Stimulated activated naive B cell treated with anti-CD40 and anti-IgM and Interleukin-4, amounts not matched to agents 10 μg/mL and 1 μg/mL and 100 μg/mL, for 72 hours (primary cell): ENCODE data around the gene ITGB3.

Source experiments
- ATAC-seq, 2 donors: fragments of 150-1000 bp; cut with Tn5 transposase; replicated peaks; 2 replicates each; pipeline ENCODE4 v1.10.0; 2021; ENCODE audit warnings: moderate library complexity in 1 of 2
- DNase-seq: peaks from one replicate; pipeline ENCODE4 v3.0.0; 2021
- H3K27ac Mint-ChIP-seq: one replicate; pipeline ENCODE4 v1.8.0; 2022; ENCODE audit warnings: mild to moderate bottlenecking, mixed read lengths
- H3K27me3 Mint-ChIP-seq, 2 donors: one replicate each; pipeline ENCODE4 v1.8.0; 2022; ENCODE audit warnings: mixed read lengths in 2 of 2
- H3K36me3 Mint-ChIP-seq, 2 donors: one replicate each; pipeline ENCODE4 v1.8.0; 2022; ENCODE audit warnings: mixed read lengths in 2 of 2, mild to moderate bottlenecking in 1 of 2
- H3K4me1 Mint-ChIP-seq, 2 donors: one replicate each; pipeline ENCODE4 v1.8.0; 2022; ENCODE audit warnings: mixed read lengths in 2 of 2, mild to moderate bottlenecking in 1 of 2
- H3K4me3 Mint-ChIP-seq, 2 donors: one replicate each; pipeline ENCODE4 v1.8.0; 2022; ENCODE audit warnings: mild to moderate bottlenecking in 2 of 2, mixed read lengths in 2 of 2, moderate library complexity in 1 of 2
- H3K9me3 Mint-ChIP-seq, 2 donors: one replicate each; pipeline ENCODE4 v1.8.0; 2022; ENCODE audit warnings: mixed read lengths in 2 of 2, mild to moderate bottlenecking in 1 of 2

Gene ITGB3

DNA sequence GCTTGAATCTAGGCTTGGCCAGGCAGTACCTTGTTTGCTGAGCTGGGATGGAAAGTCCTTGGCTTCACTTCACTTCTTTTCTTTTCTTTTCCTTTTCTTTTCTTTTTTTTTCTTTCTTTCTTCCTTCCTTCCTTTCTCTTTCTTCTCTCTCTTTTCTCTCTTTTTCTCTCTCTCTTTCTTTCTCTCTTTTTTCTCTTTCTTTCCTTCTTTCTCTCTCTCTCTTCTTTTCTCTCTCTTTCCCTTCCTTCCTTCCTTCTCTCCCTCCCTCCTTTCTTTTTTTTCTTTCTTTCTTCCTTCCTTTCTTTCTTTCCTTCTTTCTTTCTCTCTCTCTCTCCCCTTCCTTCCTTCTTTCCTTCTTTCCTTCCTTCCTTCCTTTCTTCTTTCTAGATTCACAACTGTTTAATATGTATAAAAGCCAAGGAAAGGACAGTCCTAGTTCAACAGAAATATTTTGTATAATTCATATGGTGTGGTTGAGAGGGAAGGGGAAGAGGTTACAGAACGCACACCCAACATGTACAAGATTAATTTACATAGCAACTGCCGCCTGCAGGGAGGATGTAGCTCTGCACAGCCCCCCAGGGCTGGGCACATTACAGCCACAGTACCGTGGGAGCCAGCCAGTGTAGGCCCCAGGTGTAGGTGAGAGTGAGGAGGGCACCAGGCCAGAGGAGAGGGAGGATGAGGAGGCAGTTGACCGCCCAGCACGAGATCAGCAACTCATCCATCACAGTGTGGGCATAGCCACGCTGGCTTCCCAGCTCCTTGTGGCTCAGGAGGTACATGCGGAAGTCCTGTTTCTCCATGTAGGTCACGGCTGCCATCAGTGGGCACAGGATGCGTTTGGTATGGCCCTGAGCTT, 9.7 kb upstream of the ITGB3 start:
- Mint-ChIP-seq H3K27me3 (no peaks in the 10 kb centered on the region), H3K36me3 (peaks cover 0 to 3% of the 10 kb centered on the region in 2 donors), H3K27ac (no peak overlapping the region), H3K4me3 (no peak overlapping the region), H3K9me3 (no peaks in the 10 kb centered on the region), H3K4me1 (peaks cover 26 to 32% of the 10 kb centered on the region in 2 donors)
- ATAC-seq (peak in 1 of 2 donors; percentile 36), DNase-seq (no peak)

DNA sequence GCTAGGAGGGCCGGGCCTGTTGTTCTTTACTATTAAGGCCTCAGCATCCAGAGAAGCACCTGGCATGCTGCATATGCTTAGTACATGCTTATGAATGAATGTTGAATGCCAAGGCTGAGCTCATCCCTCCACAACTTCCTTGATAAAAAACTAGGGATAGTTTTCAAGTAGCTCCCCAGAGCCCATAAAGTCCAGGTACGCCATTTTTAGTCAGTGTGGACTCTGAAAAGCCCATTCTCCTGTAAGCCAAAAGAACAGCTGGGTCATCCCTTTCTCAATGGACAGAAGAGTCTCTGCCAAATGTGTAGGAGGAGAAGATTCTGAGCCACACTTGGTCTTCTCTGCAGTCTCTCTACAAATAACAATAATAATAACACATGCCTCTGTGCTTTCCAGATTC, 8.9 kb upstream of the ITGB3 start:
- Mint-ChIP-seq H3K9me3 (no peaks in the 10 kb centered on the region), H3K4me1 (peaks cover 22 to 27% of the 10 kb centered on the region in 2 donors), H3K27ac (no peak overlapping the region), H3K4me3 (no peak overlapping the region), H3K27me3 (no peaks in the 10 kb centered on the region), H3K36me3 (peaks cover 0 to 1% of the 10 kb centered on the region in 2 donors)
- ATAC-seq, result no peak
- no peak for DNase-seq

DNA sequence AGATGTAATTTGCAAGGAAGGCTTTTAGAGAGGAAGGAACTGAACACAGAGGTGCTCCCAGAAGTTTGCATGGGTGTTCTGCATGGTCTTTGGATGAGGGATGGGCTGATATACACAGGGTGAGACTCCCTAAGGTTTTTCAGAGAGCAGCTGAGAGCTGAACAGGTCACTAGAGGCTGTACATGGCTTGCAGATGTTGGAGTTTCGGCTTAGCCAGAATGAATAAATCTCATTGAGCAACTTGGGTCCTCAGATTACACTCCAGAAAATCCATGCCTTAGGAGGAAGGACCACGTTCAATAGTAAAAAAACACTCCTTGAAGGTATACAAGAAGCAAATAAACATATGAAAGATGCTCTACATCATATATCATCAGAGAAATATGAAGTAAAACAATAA, 7.5 kb upstream of the ITGB3 start:
- peaks cover 9 to 13% of the 10 kb centered on the region in 2 donors for H3K4me1 Mint-ChIP-seq
- H3K27ac Mint-ChIP-seq, result no peak overlapping the region
- ATAC-seq, result no peak

DNA sequence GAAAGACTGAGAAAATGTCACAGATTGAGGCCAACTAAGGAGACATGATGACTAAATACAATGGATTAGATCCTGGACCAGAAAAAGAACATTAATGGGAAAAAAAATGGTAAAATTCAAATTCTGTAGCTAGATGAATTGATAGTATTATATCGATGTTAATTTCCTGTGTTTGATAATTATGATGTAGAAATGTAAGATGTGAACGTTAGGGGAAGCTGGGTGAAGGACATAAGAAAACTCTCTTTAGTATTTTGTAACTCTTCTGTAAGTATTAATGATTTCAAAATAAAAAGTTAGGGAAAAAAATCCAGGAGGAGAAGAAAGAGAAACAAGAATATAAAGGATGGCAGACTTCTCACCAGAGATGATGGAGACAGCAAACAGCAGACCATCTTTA, 2.8 kb upstream of the ITGB3 start:
- H3K4me1 Mint-ChIP-seq, result peaks cover 16 to 23% of the 10 kb centered on the region in 2 donors
- H3K36me3 Mint-ChIP-seq, result peaks cover 0 to 3% of the 10 kb centered on the region in 2 donors
- H3K27ac Mint-ChIP-seq, result no peak overlapping the region
- ATAC-seq, result no peak
- no peak overlapping the region for H3K4me3 Mint-ChIP-seq
- peaks cover 0 to 4% of the 10 kb centered on the region in 2 donors for H3K27me3 Mint-ChIP-seq
- no peaks in the 10 kb centered on the region for H3K9me3 Mint-ChIP-seq
- no peak for DNase-seq

More for the DNA sequence above, 7.5 kb upstream of the ITGB3 start:
- Mint-ChIP-seq H3K4me3 (no peak overlapping the region), H3K27me3 (no peaks in the 10 kb centered on the region), H3K36me3 (no peaks in the 10 kb centered on the region), H3K9me3 (no peaks in the 10 kb centered on the region)
- DNase-seq, result no peak

DNA sequence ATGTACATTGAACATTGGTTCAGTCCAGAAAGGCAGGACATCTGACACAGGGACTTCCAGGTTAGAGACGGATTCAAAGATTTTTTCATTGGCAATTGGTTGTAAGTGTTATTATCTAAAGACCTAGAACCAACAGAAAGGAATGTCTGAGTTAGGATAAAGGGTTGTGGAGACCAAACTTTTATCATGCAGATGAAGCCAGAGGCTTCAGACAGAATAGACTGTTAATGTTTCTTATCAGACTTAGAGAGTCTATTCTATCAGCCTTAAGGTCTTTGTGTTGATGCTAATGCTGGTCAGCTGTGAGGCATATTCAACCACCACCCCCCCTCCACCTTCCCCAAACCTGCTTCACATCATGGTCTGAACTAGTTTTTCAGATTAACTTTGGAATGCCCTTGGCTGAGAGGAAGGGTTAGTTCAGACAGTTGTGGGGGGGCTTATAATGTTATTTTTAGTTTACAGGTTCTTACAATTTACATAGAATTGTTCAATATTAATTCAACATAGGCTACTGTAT, 2.1 kb upstream of the ITGB3 start:
- ATAC-seq, result no peak
- H3K9me3 Mint-ChIP-seq, result no peaks in the 10 kb centered on the region

DNA sequence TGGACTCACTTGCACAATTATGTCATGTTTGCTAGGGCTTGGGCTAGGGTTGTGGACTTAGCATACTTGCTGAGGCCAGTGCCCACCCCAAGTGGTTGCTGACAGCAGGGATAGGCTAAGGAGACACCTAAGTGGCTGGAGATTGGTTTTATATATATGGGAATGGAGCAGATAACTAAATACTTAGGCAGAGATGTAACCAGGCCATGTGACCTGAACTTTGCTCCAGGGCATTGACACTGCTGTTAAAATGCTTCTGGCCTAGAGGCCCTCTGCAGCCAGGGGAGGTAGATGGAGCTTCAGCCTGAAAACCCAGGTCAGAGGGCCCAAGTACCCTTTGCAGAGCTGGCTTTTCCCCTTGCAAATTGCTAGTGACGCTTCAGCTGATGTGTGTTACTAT, 1.4 kb upstream of the ITGB3 start:
- peaks cover 0 to 4% of the 10 kb centered on the region in 2 donors for H3K27me3 Mint-ChIP-seq
- H3K4me3 Mint-ChIP-seq, result peak overlapping the region; percentile 21 to 63
- ATAC-seq, result no peak
- H3K36me3 Mint-ChIP-seq, result peaks cover 0 to 8% of the 10 kb centered on the region in 2 donors
- no peak overlapping the region for H3K27ac Mint-ChIP-seq
- peaks cover 23 to 34% of the 10 kb centered on the region in 2 donors for H3K4me1 Mint-ChIP-seq
- no peaks in the 10 kb centered on the region for H3K9me3 Mint-ChIP-seq
- DNase-seq, result no peak

More for the DNA sequence above, 2.1 kb upstream of the ITGB3 start:
- Mint-ChIP-seq H3K27ac (no peak overlapping the region), H3K27me3 (peaks cover 0 to 4% of the 10 kb centered on the region in 2 donors), H3K4me3 (no peak overlapping the region), H3K4me1 (peaks cover 18 to 27% of the 10 kb centered on the region in 2 donors), H3K36me3 (peaks cover 0 to 3% of the 10 kb centered on the region in 2 donors)
- no peak for DNase-seq

DNA sequence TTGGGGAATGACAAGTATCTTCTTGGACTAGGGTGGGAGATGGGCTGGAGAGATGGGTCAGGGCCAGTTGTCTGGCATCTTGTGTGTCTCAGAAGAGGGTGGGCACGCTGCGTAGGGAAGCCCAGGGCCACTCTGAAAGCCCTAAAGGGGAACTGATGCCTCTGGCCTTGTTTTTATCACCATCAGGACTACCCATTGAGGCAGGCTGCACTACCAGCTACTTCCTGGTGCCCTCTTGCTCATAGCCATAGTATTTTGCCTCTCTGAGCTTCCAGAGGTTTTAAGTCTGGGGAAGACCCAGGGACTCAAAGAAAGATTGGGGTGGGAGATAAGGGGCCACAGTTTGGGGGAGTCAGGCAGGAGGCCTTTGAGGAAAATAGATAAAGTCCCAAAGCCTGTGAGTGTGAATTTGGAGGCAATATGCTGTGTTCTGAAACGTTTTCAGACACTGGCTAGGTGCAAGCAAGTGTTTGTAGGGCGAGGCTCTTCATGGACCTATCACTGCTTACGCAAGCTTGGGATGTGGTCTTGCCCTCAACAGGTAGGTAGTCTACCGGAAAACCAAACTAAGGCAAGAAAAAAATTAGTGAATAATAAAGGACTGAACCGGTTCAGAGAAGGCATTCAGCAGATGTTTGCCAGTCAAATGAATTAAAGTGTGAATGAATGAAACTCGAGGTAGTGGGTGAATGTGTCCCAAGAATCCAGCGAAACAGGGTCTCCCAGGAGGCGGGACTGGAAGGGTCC, 688 bp upstream of the ITGB3 start:
- H3K27ac Mint-ChIP-seq, result peak overlapping the region; percentile 76
- peaks cover 4 to 13% of the 10 kb centered on the region in 2 donors for H3K36me3 Mint-ChIP-seq
- DNase-seq, result no peak
- H3K4me1 Mint-ChIP-seq, result peaks cover 30 to 41% of the 10 kb centered on the region in 2 donors
- H3K27me3 Mint-ChIP-seq, result peaks cover 0 to 10% of the 10 kb centered on the region in 2 donors
- no peaks in the 10 kb centered on the region for H3K9me3 Mint-ChIP-seq
- peak; percentile 41 to 43 for ATAC-seq
- peak overlapping the region; percentile 67 to 98 for H3K4me3 Mint-ChIP-seq

DNA sequence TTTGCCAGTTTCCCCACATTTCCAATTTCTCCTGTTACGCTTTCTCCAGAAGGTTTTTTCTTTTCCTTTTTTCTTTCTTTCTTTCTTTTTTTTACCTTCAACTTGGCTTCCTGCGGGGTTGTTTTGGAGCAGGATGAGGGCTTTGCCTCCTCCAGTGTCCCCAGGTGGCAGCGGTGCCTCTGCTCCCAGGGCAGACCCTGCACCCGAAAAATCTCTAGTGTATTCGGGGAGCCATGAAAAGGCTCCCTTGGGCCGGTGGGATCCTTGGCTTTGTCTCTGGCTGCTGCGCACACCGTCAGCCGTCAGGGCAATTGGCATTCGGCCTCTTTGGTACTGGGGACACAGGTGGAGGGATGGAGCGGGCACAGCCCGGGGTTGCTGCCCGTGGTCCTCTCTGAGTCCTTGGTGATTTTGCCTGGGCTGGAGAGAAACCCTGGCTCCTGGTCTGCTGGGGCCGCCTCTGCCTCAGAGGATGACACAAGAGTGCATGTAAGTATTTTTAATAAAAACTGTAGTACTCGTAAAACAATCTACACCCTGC, 846 bp downstream of the ITGB3 start:
- peak overlapping the region; percentile 86 for H3K27ac Mint-ChIP-seq
- peaks cover 35 to 50% of the 10 kb centered on the region in 2 donors for H3K4me1 Mint-ChIP-seq
- no peak for DNase-seq
- no peaks in the 10 kb centered on the region for H3K9me3 Mint-ChIP-seq
- H3K36me3 Mint-ChIP-seq, result peaks cover 8 to 19% of the 10 kb centered on the region in 2 donors
- H3K4me3 Mint-ChIP-seq, result peak overlapping the region; percentile 98
- peak; percentile 3 to 4 for ATAC-seq
- peaks cover 0 to 10% of the 10 kb centered on the region in 2 donors for H3K27me3 Mint-ChIP-seq

DNA sequence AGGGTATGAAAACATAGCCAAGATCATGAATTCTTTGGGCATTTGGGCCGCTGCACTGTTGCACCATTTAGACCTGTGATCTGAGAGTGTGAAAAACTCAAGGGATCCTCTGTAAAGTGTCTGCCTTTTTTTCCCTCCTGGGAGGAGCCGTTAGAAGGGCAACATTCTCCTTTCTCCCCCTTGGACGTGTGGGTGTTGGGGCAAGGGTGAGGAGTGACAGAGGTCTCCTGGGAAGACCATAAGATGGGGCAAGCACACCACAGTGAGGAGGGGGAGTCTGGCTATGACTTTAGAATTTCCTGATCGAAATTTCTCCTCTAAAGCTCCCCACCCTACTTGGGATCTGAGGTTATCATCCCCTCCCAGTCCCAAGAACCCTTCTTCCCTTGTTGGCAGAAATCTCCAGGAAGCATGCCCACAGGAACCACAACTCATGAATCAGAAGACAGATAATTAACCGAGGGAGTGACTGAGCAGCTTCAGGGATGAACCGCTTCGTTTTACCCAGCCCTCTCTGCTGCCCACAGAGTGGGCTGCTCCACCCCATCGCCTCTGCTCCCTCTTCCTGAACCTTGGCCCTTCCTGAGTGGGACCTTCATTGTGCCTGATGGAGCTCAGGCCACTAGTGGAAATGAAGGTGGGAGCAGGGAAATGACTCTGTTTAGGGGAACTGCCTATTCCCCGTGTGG, 4.2 kb downstream of the ITGB3 start:
- H3K4me1 Mint-ChIP-seq, result peaks cover 38 to 52% of the 10 kb centered on the region in 2 donors
- peaks cover 0 to 6% of the 10 kb centered on the region in 2 donors for H3K27me3 Mint-ChIP-seq
- H3K27ac Mint-ChIP-seq, result peak overlapping the region; percentile 65
- H3K4me3 Mint-ChIP-seq, result peak overlapping the region; percentile 60 to 73
- no peaks in the 10 kb centered on the region for H3K9me3 Mint-ChIP-seq
- DNase-seq, result no peak
- ATAC-seq, result no peak
- peaks cover 13 to 32% of the 10 kb centered on the region in 2 donors for H3K36me3 Mint-ChIP-seq

DNA sequence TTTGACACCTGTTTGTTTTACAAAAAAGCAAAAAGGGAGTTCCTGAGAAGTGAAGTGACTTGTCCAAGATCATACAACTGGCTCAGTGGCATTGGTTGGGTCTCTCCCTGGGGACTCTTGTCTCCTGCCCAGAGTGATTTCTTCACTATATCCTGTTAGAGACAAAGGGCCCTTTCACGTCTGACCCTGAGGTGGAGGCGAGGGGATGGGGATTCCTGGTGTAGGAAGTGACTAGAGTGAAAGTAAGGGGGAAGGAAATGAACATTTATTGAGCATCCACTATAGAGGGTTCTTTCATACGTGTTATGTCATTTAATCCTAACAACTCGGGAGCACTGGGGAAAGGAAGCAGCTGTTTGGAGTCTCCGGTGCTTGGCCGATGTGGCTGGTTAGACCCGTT, 9.0 kb downstream of the ITGB3 start:
- H3K27ac Mint-ChIP-seq, result peak overlapping the region; percentile 48
- peaks cover 20 to 41% of the 10 kb centered on the region in 2 donors for H3K36me3 Mint-ChIP-seq
- H3K4me1 Mint-ChIP-seq, result peaks cover 38 to 66% of the 10 kb centered on the region in 2 donors
- H3K4me3 Mint-ChIP-seq, result peak overlapping the region in 1 of 2 donors; percentile 22
- DNase-seq (no peak), ATAC-seq (peak; percentile 27 to 30)
- H3K27me3 Mint-ChIP-seq, result peaks cover 0 to 4% of the 10 kb centered on the region in 2 donors
- H3K9me3 Mint-ChIP-seq, result peaks cover 0 to 5% of the 10 kb centered on the region in 2 donors

DNA sequence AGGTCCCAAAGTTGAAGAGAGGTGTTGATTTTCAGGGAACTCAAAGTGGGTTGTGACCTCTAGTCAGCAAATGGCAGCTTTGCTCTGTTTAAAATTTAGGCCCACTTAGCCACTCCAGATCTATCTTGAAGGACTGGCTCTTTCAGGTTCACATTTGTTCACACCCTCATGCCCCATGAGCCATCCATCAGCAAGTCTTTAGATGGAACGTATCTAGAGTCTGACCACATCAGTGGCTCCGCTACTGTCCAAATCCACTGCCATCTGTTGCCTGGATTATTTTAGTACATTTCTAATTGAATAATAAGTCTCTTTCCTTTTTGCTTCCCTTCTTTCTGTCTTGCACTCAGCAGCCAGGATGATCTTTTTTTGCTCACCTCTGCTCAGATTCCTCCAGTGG, 10.5 kb downstream of the ITGB3 start:
- ATAC-seq (no peak), DNase-seq (no peak)
- H3K4me3 Mint-ChIP-seq, result no peak overlapping the region
- no peaks in the 10 kb centered on the region for H3K27me3 Mint-ChIP-seq
- H3K36me3 Mint-ChIP-seq, result peaks cover 13 to 43% of the 10 kb centered on the region in 2 donors
- peaks cover 31 to 55% of the 10 kb centered on the region in 2 donors for H3K4me1 Mint-ChIP-seq
- no peak overlapping the region for H3K27ac Mint-ChIP-seq
- H3K9me3 Mint-ChIP-seq, result peaks cover 1 to 9% of the 10 kb centered on the region in 2 donors

DNA sequence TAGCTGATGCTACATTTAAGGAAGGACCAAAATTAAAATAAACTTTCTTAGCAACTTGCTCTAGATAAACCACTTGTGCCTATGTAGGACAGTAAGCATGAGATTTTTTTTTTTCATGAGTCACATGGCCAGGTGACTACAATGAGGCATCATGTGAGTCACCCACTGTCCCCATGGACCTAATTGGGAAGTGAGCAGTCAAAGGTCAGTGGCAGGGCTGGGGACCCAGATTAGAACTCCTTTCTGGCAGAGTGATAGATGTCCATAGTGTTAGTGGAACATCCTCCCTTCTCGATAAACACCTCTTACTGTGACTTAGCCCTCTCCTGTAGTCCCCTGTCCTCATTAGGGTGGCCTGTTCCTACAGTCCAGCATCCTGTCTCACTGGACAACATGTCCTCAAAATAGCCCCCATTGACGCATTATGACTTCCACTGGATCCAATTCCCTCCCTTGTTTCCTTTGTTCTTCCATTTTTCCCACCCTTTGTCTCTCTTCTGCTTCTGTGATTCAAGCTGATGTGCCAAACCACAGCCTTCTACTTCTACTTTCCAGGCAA, 12.4 kb downstream of the ITGB3 start:
- Mint-ChIP-seq H3K27ac (peak overlapping the region; percentile 25), H3K4me3 (peak overlapping the region; percentile 10 to 41), H3K9me3 (peaks cover 6 to 18% of the 10 kb centered on the region in 2 donors), H3K27me3 (no peaks in the 10 kb centered on the region), H3K4me1 (peaks cover 39 to 72% of the 10 kb centered on the region in 2 donors), H3K36me3 (peaks cover 18 to 49% of the 10 kb centered on the region in 2 donors)
- peak; percentile 63 for DNase-seq
- ATAC-seq, result peak; percentile 91 to 95

DNA sequence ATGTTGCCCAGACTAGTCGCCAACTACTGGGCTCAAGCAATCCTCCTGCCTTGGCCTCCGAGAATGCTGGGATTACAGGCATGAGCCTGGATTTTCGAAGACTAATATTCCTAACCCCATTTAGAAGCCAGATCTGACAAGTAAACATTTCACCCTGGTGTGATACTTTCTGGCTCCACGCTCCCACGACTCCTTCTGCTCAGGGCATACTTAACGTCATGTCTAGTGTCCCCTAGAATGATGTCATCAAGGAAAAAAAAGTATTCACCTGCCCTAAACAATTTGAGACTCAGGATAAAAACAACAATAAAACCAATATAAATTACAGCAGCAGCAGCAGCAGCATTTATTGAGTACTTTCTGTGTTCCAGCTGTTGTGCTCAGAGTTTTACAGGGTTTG, 13.2 kb downstream of the ITGB3 start:
- Mint-ChIP-seq H3K27me3 (no peaks in the 10 kb centered on the region), H3K9me3 (peaks cover 6 to 18% of the 10 kb centered on the region in 2 donors), H3K36me3 (peaks cover 18 to 49% of the 10 kb centered on the region in 2 donors), H3K4me3 (no peak overlapping the region), H3K27ac (no peak overlapping the region), H3K4me1 (peaks cover 39 to 71% of the 10 kb centered on the region in 2 donors)
- ATAC-seq (no peak), DNase-seq (no peak)
